ENCODE results near the gene DPP8.
"Not testable (repeated sequence)": the region's sequence is repeated elsewhere in the genome, so short reads cannot be mapped to it uniquely, and the experiment has no call there.

DPP8 gene

DNA sequence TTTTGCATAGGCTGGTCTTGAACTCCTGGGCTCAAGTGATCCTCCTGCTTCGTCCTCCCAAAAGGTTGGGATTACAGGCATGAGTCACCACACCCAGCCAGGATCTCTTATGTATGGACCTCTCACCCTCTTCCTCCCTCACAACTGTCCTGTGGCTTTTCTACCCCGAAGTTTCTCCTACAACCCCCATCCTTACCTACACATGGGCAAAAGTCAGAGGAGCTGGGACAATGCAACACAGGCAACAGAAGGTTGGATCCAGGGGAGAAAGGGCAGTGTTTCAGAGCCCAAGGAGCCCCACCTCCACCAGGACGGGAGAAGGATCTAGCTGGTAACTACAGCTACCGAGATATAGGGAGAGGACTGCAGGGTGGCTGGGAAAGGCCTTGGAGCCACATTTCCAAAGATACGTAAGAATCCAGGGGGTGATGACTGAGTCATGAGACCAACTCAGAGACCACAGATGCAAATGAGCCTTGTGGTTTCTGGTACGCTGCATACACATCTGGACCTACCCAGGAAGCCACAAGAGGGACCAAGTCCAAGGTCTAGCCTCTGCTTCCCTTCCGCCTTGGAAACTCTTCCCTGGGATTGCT, 108.4 kb downstream of the DPP8 start:
- peak overlapping the region; percentile 19 for H3K27ac Mint-ChIP-seq
- H3K9me3 Mint-ChIP-seq = no peaks in the 10 kb centered on the region
- no peak for DNase-seq
- no peak overlapping the region for H3K4me3 Mint-ChIP-seq
- H3K27me3 Mint-ChIP-seq = peaks cover 21% of the 10 kb centered on the region
- H3K36me3 Mint-ChIP-seq (ENCODE audit: low read depth) = no peaks in the 10 kb centered on the region
- H3K4me1 Mint-ChIP-seq (ENCODE audit: low read depth) = peaks cover 6% of the 10 kb centered on the region

DNA sequence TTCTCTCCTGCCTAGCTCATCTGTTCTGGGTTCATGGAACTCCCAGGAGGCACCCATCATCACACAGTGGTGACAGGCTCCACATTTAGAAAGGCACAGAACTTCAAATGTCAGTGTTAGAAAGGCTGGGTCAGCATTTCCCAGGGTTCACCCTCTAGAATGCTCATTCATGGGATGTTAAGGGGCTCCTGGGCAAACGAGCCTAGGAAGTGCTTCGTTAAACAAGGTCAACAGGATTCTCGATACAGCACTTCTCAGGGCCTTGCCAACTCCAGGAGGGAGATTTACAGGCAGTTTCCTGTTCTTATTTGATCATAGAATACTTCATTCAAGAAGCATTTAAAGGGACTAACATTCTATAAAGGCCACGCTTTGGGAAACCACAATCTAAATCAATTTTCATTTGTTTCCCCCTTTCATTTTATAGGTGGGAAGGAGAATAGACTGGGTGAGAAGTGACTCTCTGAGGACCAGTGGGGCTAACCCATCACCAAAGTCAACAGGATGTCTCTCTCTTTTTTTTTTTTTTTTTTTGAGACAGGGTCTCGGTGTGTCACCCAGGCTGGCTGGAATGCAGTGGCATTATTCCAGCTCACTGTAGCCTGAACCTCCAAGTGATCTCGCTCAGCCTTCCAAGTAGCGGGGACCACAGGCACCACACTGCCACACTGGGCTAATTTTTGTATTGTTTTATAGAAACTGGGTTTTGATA, 109.0 kb downstream of the DPP8 start:
- H3K4me1 Mint-ChIP-seq (ENCODE audit: low read depth) = peaks cover 6% of the 10 kb centered on the region
- no peak overlapping the region for H3K4me3 Mint-ChIP-seq
- H3K36me3 Mint-ChIP-seq (ENCODE audit: low read depth) = no peaks in the 10 kb centered on the region
- no peak for DNase-seq
- H3K27me3 Mint-ChIP-seq = peaks cover 26% of the 10 kb centered on the region
- H3K27ac Mint-ChIP-seq = peak overlapping the region; percentile 19
- no peaks in the 10 kb centered on the region for H3K9me3 Mint-ChIP-seq

- H3K36me3 Mint-ChIP-seq (ENCODE audit: low read depth) = no peaks in the 10 kb centered on the region
- H3K4me3 Mint-ChIP-seq = no peak overlapping the region
- H3K4me1 Mint-ChIP-seq (ENCODE audit: low read depth) = peaks cover 6% of the 10 kb centered on the region
- H3K27ac Mint-ChIP-seq = no peak overlapping the region
- no peaks in the 10 kb centered on the region for H3K9me3 Mint-ChIP-seq
- no peak for DNase-seq
- peaks cover 36% of the 10 kb centered on the region for H3K27me3 Mint-ChIP-seq
Observed at GRCh38 chr15:65406424-65407000, 111.0 kb downstream of the DPP8 start.

DNA sequence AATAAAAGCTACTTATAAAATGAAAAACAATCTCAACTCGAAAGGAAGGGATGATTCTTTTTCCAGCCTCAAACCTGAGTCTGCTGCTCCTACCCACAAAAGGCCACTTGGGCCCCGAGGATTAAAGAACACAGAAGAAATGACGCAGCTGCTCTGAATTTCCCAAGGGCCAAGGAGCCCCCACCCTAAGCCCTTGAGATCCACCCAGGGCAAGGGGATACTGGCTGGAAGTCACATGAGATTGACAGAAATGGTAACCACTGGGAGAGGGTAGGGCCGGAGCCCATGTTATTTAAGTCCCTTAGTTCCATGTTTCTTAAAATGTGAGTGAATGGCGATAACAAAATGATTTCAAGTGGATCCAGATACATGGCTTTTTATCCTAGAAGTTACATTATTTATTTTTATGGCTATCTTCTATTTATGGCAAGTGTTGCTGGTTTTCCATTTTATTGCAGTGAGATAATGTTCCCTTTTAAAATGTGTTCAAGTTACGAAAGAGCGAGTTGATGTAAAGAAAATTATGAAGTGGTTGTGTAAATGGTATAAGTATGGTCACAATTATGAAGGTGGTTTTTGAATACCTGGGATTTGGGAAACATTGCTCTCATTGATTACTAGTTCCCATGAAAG, 111.6 kb downstream of the DPP8 start:
- Mint-ChIP-seq H3K27me3 (peaks cover 41% of the 10 kb centered on the region), H3K36me3 (ENCODE audit: low read depth) (no peaks in the 10 kb centered on the region), H3K9me3 (no peaks in the 10 kb centered on the region), H3K27ac (no peak overlapping the region), H3K4me1 (ENCODE audit: low read depth) (peaks cover 6% of the 10 kb centered on the region), H3K4me3 (no peak overlapping the region)
- DNase-seq = no peak

DNA sequence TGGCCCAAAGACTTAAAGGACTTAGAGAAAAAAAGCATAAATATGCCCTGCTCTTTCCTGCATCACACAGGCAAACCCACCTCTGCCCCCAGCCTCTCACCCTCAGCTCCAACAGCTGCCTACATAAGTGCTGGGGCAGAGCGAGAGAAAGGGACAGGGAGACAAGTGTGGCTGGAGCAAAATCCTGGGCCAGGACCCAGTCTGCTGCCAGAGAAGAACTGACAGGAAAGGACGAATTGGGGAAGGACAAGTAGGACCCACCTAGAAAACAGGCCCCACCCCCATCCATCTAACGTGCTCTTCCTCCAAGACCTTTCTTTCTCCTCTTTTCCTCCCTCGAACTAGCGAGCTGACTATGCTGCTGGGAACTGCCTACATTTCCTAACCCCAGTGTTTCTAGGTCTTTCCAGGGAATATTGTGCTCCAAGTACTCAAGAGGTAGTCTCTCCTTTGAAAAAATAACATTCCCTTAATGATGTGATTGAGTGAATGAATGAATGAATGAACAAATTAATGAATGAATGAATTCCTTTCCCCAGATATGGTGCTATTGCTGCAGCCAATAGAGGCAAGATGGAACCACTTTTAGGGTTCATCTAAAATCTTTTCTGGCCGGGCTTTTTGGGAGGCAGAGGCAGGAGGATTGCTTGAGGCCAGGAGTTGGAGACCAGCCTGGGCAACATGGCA, 113.2 kb downstream of the DPP8 start:
- Mint-ChIP-seq H3K4me3 (no peak overlapping the region), H3K4me1 (ENCODE audit: low read depth) (peaks cover 4% of the 10 kb centered on the region), H3K9me3 (no peaks in the 10 kb centered on the region), H3K27me3 (peaks cover 45% of the 10 kb centered on the region), H3K27ac (no peak overlapping the region), H3K36me3 (ENCODE audit: low read depth) (no peaks in the 10 kb centered on the region)
- DNase-seq = no peak

DNA sequence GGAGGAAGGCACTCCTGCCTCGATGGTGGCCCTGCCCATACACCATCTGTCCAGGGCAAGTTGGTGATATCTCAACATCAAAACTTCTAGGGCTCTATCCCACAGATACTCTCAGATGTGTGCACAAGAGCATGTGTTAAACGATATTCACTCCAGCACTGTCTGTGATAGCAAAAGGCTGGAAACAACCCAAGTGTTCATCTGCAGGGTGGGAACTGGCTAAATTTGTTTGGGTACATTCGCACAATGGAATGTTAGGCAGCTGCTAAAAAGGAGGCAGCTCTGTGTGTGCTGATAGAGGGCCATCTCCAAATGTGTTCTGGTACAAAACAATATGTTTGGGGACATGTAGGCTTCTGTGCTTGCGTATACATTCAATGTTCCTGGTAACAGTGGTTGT, 114.5 kb downstream of the DPP8 start:
- H3K27ac Mint-ChIP-seq = no peak overlapping the region
- H3K27me3 Mint-ChIP-seq = peaks cover 46% of the 10 kb centered on the region
- no peaks in the 10 kb centered on the region for H3K36me3 Mint-ChIP-seq (ENCODE audit: low read depth)
- H3K9me3 Mint-ChIP-seq = no peaks in the 10 kb centered on the region
- H3K4me3 Mint-ChIP-seq = no peak overlapping the region
- no peak for DNase-seq
- H3K4me1 Mint-ChIP-seq (ENCODE audit: low read depth) = no peaks in the 10 kb centered on the region

GRCh38 chr15:65401611-65402240, 115.8 kb downstream of the DPP8 start:
- H3K4me3 Mint-ChIP-seq = no peak overlapping the region
- DNase-seq = no peak
- H3K36me3 Mint-ChIP-seq (ENCODE audit: low read depth) = no peaks in the 10 kb centered on the region
- H3K27me3 Mint-ChIP-seq = peaks cover 55% of the 10 kb centered on the region
- H3K9me3 Mint-ChIP-seq = no peaks in the 10 kb centered on the region
- no peak overlapping the region for H3K27ac Mint-ChIP-seq
- peaks cover 3% of the 10 kb centered on the region for H3K4me1 Mint-ChIP-seq (ENCODE audit: low read depth)

- DNase-seq = peak; percentile 64
- Mint-ChIP-seq H3K4me3 (no peak overlapping the region), H3K27ac (no peak overlapping the region), H3K27me3 (peaks cover 62% of the 10 kb centered on the region), H3K9me3 (no peaks in the 10 kb centered on the region), H3K4me1 (ENCODE audit: low read depth) (peaks cover 9% of the 10 kb centered on the region), H3K36me3 (ENCODE audit: low read depth) (no peaks in the 10 kb centered on the region)
Observed at GRCh38 chr15:65400760-65401610, 116.5 kb downstream of the DPP8 start.

DNA sequence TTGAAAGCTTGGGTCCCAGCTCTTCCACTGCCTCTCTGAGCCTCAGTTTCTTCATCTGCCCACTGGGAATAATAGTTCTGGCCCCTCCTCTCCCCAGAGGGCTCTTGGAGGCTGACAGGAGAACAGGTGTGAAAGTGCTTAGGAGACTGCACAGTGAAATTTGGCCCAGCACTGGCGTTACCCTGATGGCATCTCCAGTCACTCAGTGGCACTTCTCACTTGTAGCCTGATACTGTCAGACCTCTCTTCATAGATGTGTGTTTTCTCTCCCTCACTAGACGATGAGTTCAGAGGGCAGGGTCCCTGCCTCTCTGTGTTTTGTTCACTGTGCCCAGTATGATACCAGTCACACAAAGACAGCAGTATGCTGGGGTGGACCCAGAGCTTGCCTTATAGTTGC, 117.5 kb downstream of the DPP8 start:
- Mint-ChIP-seq H3K27me3 (peaks cover 70% of the 10 kb centered on the region), H3K4me1 (ENCODE audit: low read depth) (peaks cover 9% of the 10 kb centered on the region), H3K9me3 (no peaks in the 10 kb centered on the region), H3K4me3 (no peak overlapping the region), H3K27ac (no peak overlapping the region), H3K36me3 (ENCODE audit: low read depth) (no peaks in the 10 kb centered on the region)
- no peak for DNase-seq

GRCh38 chr15:65399001-65399706, 118.3 kb downstream of the DPP8 start:
- Mint-ChIP-seq H3K27ac (no peak overlapping the region), H3K36me3 (ENCODE audit: low read depth) (no peaks in the 10 kb centered on the region), H3K9me3 (no peaks in the 10 kb centered on the region), H3K4me3 (no peak overlapping the region), H3K4me1 (ENCODE audit: low read depth) (peaks cover 9% of the 10 kb centered on the region), H3K27me3 (peaks cover 78% of the 10 kb centered on the region)
- DNase-seq = no peak

DNA sequence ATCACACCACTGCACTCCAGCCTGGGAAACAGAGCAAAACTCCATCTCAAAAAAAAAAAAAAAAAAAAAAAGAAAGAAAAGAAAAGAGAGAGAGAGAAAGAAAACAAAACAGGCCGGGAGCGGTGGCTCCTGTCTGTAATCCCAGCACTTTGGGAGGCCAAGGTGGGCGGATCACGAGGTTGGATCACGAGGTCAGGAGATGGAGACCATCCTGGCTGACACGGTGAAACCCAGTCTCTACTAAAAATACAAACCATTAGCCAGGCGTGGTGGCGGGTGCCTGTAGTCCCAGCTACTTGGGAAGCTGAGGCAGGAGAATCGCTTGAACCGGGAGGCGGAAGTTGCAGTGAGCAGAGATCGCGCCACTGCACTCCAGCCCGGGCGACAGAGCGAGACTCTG, 119.0 kb downstream of the DPP8 start:
- H3K4me3 Mint-ChIP-seq; H3K9me3 Mint-ChIP-seq; DNase-seq; H3K27ac Mint-ChIP-seq; H3K36me3 Mint-ChIP-seq (ENCODE audit: low read depth); H3K4me1 Mint-ChIP-seq (ENCODE audit: low read depth): not testable (repeated sequence)
- H3K27me3 Mint-ChIP-seq = peaks cover 80% of the 10 kb centered on the region

DNA sequence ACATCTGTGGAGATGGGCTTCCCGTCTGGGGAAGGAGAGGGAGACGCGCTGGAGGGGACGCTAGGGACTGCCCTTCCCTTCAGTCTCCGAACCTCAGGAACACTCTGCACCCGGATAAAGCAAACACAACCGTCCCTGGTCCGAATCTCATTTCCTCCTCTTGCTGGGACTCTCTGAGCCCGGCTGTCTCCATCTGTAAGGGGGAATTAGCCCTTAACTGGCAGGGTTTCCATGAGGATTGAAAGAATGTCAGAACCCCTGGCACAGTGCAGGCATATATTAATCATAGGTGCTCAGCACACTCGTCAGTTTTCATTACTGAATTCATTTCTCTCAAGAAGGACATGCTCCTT, 120.5 kb downstream of the DPP8 start:
- no peaks in the 10 kb centered on the region for H3K9me3 Mint-ChIP-seq
- DNase-seq = no peak
- peaks cover 85% of the 10 kb centered on the region for H3K27me3 Mint-ChIP-seq
- peaks cover 9% of the 10 kb centered on the region for H3K4me1 Mint-ChIP-seq (ENCODE audit: low read depth)
- no peak overlapping the region for H3K27ac Mint-ChIP-seq
- no peak overlapping the region for H3K4me3 Mint-ChIP-seq
- H3K36me3 Mint-ChIP-seq (ENCODE audit: low read depth) = no peaks in the 10 kb centered on the region

GRCh38 chr15:65396283-65396964, 121.1 kb downstream of the DPP8 start:
- Mint-ChIP-seq H3K4me1 (ENCODE audit: low read depth) (peaks cover 9% of the 10 kb centered on the region), H3K27ac (no peak overlapping the region), H3K9me3 (no peaks in the 10 kb centered on the region), H3K36me3 (ENCODE audit: low read depth) (no peaks in the 10 kb centered on the region), H3K4me3 (no peak overlapping the region), H3K27me3 (peaks cover 83% of the 10 kb centered on the region)
- no peak for DNase-seq
